Mammary epithelial cell (primary cell): ENCODE results near the gene RALGAPA1.

Experiments used
- EZH2 ChIP-seq: IDR thresholded peaks from 2 replicates; pipeline ENCODE4 v1.6.1; 2012; ENCODE audit warnings: low read length, inconsistent platforms, borderline replicate concordance
- TF ChIP-seq, protein P1 (sequence below), 2 donors: IDR thresholded peaks in 1 of 2; conservative IDR thresholded peaks in 1 of 2; 2 replicates each; pipeline ENCODE4 v1.5.1; 2011 to 2012; ENCODE audit warnings: inconsistent platforms in 2 of 2, low read length in 2 of 2, mild to moderate bottlenecking in 2 of 2, control low read depth in 1 of 2, low read depth in 1 of 2; ENCODE audit not compliant: insufficient read depth in 1 of 2; ENCODE audit errors: extremely low read depth in 1 of 2

DNA sequence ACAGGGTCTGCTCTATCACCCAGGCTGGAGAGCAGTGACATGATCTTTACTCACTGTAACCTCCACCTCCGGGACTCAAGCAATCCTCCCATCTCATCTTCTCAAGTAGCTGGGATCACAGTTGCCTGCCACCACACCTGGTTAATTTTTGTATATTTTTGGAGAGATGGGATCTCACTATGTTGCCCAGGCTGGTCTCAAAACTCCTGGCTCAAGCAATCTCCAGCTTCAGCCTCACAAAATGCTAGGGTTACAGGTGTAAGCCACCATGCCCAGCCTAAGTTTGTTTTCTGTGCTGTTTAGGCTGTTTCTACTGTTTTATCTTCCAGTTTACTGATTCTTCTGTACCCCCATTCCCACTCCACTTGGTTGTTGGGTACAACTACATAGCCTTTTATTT lies 208.8 kb downstream of the RALGAPA1 start:
- TF ChIP-seq, protein P1, sequence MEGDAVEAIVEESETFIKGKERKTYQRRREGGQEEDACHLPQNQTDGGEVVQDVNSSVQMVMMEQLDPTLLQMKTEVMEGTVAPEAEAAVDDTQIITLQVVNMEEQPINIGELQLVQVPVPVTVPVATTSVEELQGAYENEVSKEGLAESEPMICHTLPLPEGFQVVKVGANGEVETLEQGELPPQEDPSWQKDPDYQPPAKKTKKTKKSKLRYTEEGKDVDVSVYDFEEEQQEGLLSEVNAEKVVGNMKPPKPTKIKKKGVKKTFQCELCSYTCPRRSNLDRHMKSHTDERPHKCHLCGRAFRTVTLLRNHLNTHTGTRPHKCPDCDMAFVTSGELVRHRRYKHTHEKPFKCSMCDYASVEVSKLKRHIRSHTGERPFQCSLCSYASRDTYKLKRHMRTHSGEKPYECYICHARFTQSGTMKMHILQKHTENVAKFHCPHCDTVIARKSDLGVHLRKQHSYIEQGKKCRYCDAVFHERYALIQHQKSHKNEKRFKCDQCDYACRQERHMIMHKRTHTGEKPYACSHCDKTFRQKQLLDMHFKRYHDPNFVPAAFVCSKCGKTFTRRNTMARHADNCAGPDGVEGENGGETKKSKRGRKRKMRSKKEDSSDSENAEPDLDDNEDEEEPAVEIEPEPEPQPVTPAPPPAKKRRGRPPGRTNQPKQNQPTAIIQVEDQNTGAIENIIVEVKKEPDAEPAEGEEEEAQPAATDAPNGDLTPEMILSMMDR (conservative IDR thresholded peaks at IDR 0.05 in 1 of 2, IDR thresholded peaks at IDR 0.05 in 1 of 2; ENCODE audit: extremely low read depth in 1 of 2, insufficient read depth in 1 of 2, low read depth in 1 of 2, low read length in 2 of 2), result no peak
- TF ChIP-seq EZH2, result no peak
